ENCODE data around the gene TTLL6.
"Not testable (repeated sequence)": the region's sequence is repeated elsewhere in the genome, so short reads cannot be mapped to it uniquely, and the experiment has no call there.

Gene TTLL6

GRCh38 chr17:48722915-48723422, 94.1 kb downstream of the TTLL6 start, which contains the start of gene PRAC2:
PRAC2 (plus strand) TSS chr17:48723185; CDS start chr17:48724411, 1,226 bp downstream.
- peak; percentile 28 for DNase-seq

- no peak for DNase-seq
Observed at GRCh38 chr17:48722201-48722907, 94.7 kb downstream of the TTLL6 start, which contains the start of gene PRAC1. PRAC1 (minus strand) TSS chr17:48722518; CDS start chr17:48722392, 126 bp downstream.

GRCh38 chr17:48721009-48721402, 96.0 kb downstream of the TTLL6 start:
- no peak for DNase-seq

GRCh38 chr17:48720266-48721008, 96.6 kb downstream of the TTLL6 start:
- DNase-seq = peak; percentile 18

GRCh38 chr17:48719642-48720265, 97.3 kb downstream of the TTLL6 start:
- peak; percentile 65 for DNase-seq

- DNase-seq = peak; percentile 36
Observed at GRCh38 chr17:48718761-48719641, 98.0 kb downstream of the TTLL6 start.

GRCh38 chr17:48718227-48718760, 98.7 kb downstream of the TTLL6 start:
- DNase-seq = peak; percentile 49

- peak; percentile 13 for DNase-seq
Observed at GRCh38 chr17:48717367-48718226, 99.4 kb downstream of the TTLL6 start.

GRCh38 chr17:48716549-48716948, 100.5 kb downstream of the TTLL6 start:
- not testable (repeated sequence) for DNase-seq

- no peak for DNase-seq
Observed at GRCh38 chr17:48715496-48716399, 101.3 kb downstream of the TTLL6 start.

Measured in fibroblast of skin of back (primary cell).